ENCODE data around the gene BDKRB1. TPM values are rescaled to one million over a fixed set of nuclear protein-coding genes. Genes with fewer than 3 reads are reported as not detected.

BDKRB1 gene
- total and polyA plus RNA-seq, 2 donors (not counting 3 experiments of a cell fraction or from before 2014, with no cell fraction given) = not detected

DNA sequence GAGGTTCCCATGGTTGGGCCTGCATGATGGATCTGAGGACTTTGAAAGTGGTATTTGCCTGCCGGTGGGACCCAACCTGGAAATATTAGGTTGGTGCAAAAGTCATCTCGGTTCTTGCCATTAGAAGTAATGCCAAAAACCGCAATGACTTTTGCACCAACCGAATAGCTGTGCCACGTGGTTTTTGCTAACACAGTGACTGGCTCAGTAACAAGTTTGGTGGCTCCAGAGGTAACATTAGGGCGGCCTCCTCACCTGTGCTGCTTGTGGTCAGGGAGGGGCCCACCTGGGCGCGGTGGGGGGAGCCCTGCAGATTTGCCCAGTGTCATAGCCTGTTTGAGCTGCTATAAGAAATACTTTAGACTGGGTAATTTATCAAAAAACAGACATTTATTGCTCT lies 49.5 kb upstream of the BDKRB1 start:
- TF ChIP-seq, protein P1, sequence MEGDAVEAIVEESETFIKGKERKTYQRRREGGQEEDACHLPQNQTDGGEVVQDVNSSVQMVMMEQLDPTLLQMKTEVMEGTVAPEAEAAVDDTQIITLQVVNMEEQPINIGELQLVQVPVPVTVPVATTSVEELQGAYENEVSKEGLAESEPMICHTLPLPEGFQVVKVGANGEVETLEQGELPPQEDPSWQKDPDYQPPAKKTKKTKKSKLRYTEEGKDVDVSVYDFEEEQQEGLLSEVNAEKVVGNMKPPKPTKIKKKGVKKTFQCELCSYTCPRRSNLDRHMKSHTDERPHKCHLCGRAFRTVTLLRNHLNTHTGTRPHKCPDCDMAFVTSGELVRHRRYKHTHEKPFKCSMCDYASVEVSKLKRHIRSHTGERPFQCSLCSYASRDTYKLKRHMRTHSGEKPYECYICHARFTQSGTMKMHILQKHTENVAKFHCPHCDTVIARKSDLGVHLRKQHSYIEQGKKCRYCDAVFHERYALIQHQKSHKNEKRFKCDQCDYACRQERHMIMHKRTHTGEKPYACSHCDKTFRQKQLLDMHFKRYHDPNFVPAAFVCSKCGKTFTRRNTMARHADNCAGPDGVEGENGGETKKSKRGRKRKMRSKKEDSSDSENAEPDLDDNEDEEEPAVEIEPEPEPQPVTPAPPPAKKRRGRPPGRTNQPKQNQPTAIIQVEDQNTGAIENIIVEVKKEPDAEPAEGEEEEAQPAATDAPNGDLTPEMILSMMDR (IDR thresholded peaks at IDR 0.05; ENCODE audit: extremely low read depth in 1 of 2, insufficient read depth in 1 of 2, low read depth in 1 of 2, low read length in 2 of 2) = no peak
- TF ChIP-seq GATA2 (IDR thresholded peaks at IDR 0.05; ENCODE audit: insufficient read depth, insufficient read length, low read depth, low read length) (no peak), POLR2AphosphoS5 (IDR thresholded peaks at IDR 0.05; ENCODE audit: insufficient read depth, low read depth, low read length) (no peak), POLR2A (IDR thresholded peaks at IDR 0.05; ENCODE audit: low read depth, low read length) (no peak), FOS (IDR thresholded peaks at IDR 0.05; ENCODE audit: borderline replicate concordance, insufficient read depth, low read length) (no peak), MYC (IDR thresholded peaks at IDR 0.05; ENCODE audit: low read depth, low read length) (no peak), EZH2 (IDR thresholded peaks at IDR 0.05; ENCODE audit: borderline replicate concordance, low read depth, low read length, severe bottlenecking) (no peak), JUN (IDR thresholded peaks at IDR 0.05; ENCODE audit: borderline replicate concordance, insufficient read depth, insufficient read length, low read depth) (no peak)
- TF ChIP-seq, protein P2, sequence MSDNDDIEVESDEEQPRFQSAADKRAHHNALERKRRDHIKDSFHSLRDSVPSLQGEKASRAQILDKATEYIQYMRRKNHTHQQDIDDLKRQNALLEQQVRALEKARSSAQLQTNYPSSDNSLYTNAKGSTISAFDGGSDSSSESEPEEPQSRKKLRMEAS (IDR thresholded peaks at IDR 0.05; ENCODE audit: insufficient read depth, insufficient read length) = no peak
- Histone ChIP-seq H3K36me3 (ENCODE audit: control insufficient read depth in 2 of 2, extremely low read depth in 1 of 2, insufficient read depth in 2 of 2, low read length in 2 of 2) (no peaks in the 10 kb centered on the region), H3K79me2 (ENCODE audit: control insufficient read depth, insufficient read depth, low read length) (no peaks in the 10 kb centered on the region), H3K9ac (replicated peaks; ENCODE audit: extremely low read depth, insufficient read depth, low read length) (no peak overlapping the region), H3K27ac (ENCODE audit: insufficient read depth, low read depth, low read length) (no peak overlapping the region), H3K4me2 (ENCODE audit: insufficient read depth, low read length) (no peak overlapping the region), H2AFZ (ENCODE audit: low read depth, low read length) (no peak overlapping the region), H3K9me1 (replicated peaks; ENCODE audit: control insufficient read depth, extremely low read depth, insufficient read depth, low read length) (no peaks in the 10 kb centered on the region), H3K4me3 (replicated peaks in 1 of 3; ENCODE audit: insufficient read depth in 1 of 3, low read depth in 1 of 3, low read length in 3 of 3) (no peak overlapping the region), H3K27me3 (ENCODE audit: control insufficient read depth in 2 of 2, insufficient read depth in 2 of 2, low read length in 2 of 2) (no peaks in the 10 kb centered on the region), H3K9me3 (replicated peaks; ENCODE audit: control insufficient read depth, insufficient read depth, low read length) (no peaks in the 10 kb centered on the region), H3K4me1 (ENCODE audit: control insufficient read depth, extremely low read depth, insufficient read depth, low read length) (no peaks in the 10 kb centered on the region), H4K20me1 (replicated peaks; ENCODE audit: control insufficient read depth, extremely low read depth, insufficient read depth, low read length) (no peaks in the 10 kb centered on the region)
- FAIRE-seq (no peak), DNase-seq (ENCODE audit: low read depth, low spot score) (no peak)
- ChIA-PET POLR2A (no interaction called here), CTCF (no interaction called here)
- dilution Hi-C loops (cut with MboI; ENCODE audit: extremely low pct_ligation_motif_present, low sequenced_read_pairs) = no loop called here
- BruUV-seq (replicated peaks) = no TSS peak
- intact Hi-C loops (cut with micrococcal nuclease) = no loop called here
